MG63 (cell line): ENCODE data around the gene STK16. TPM values are rescaled to one million over a fixed set of nuclear protein-coding genes. Genes with fewer than 3 reads are reported as not detected.

Experiments used
- DNase-seq: peaks from one replicate; pipeline ENCODE4 v3.0.0-alpha.2; 2020
- H3K27me3 ChIP-seq: fragments of 250-450 bp; sonication (Bioruptor Pico); 2 replicates; pipeline ENCODE4 v1.5.1; 2020; ENCODE audit warnings: mild to moderate bottlenecking, moderate library complexity
- H3K36me3 ChIP-seq: fragments of 250-450 bp; sonication (Bioruptor Pico); 2 replicates; pipeline ENCODE4 v1.5.1; 2020; ENCODE audit warnings: mild to moderate bottlenecking, moderate library complexity
- H3K4me3 ChIP-seq: fragments of 250-450 bp; sonication (Bioruptor Pico); 2 replicates; pipeline ENCODE4 v1.5.1; 2020; ENCODE audit warnings: mild to moderate bottlenecking, moderate library complexity
- H3K9me3 ChIP-seq: fragments of 250-450 bp; sonication (Bioruptor Pico); 2 replicates; pipeline ENCODE4 v1.5.1; 2020; ENCODE audit warnings: mild to moderate bottlenecking, moderate library complexity
- total RNA-seq: library from RNA; depleted of rRNA; stranded (reverse); fragments of >200 nt; shearing (Covaris generic); gene quantifications from 2 replicates; pipeline ENCODE4 v1.2.3, GENCODE V29; 2014; ENCODE audit warnings: low replicate concordance; rRNA removed

STK16 gene
- total RNA-seq, 1 experiment from 2014 or later: 26.0 TPM

DNA sequence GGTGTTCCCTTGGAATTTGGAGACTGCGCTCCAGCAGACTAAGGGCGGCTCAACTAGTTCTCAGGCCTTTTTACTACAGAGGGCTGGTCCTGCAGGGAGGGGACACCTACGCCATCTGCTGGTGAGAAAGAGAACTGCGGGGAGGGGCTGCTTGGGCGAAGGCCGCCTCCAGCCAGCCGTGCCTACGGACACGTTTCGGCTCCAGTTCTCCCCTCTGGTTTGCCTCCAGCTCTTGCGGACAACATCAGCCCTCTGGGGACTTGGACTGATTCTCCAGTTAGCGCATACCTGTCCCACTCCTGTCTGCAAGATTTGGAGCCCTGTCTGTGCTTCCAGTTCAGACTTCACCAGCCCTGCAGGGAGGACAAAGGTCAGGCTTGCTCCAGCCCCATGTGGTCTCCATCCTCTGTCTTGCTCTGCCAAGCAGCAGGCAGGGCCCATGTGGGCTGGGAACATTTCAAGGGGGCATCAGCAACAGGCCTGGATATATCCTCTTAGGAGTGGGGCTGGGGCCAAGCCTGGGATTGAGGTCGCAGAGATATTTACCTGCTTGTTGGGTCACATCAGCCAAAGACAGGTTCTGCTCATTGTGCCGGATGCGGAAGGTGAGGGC is 53.6 kb downstream of the STK16 start:
- H3K36me3 ChIP-seq: no peaks in the 10 kb centered on the region
- no peak overlapping the region for H3K4me3 ChIP-seq
- peaks cover 3% of the 10 kb centered on the region; the same call in 1 of the 2 replicates for H3K27me3 ChIP-seq
- peak; percentile 75 for DNase-seq
- H3K9me3 ChIP-seq: no peaks in the 10 kb centered on the region

DNA sequence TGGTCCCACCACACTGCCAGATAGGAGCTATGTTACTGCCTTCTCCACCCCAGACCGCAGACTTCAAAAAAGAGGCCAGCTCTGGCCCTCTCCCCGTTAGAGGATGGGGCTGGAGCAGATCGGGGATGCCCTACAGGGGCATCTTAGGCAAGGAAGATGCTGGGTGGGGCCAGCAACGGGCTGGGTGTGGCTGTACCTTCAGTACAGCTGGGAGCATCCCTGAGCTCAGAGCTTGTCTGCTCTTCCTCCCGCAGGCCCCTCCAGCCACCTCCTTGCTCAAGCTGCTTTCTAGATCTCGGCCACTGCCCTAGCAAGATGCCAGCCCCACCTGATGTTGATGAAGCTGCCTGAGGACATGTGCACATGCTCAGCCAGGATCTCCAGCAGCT is 54.1 kb downstream of the STK16 start:
- DNase-seq: no peak
- no peaks in the 10 kb centered on the region for H3K9me3 ChIP-seq
- H3K4me3 ChIP-seq: no peak overlapping the region
- peaks cover 3% of the 10 kb centered on the region; the same call in 1 of the 2 replicates for H3K27me3 ChIP-seq
- no peaks in the 10 kb centered on the region for H3K36me3 ChIP-seq

Other genes starting within 250 kb of the STK16 start
- 0.03 TPM in 1 of 2 replicates, not detected in the other for gene CFAP65, start 204.0 kb upstream of the STK16 start, total RNA-seq
- 0.16 TPM in 1 of 2 replicates, not detected in the other for gene IHH, start 184.6 kb upstream of the STK16 start, total RNA-seq
- gene NHEJ1, start 84.7 kb upstream of the STK16 start, total RNA-seq: 20.9 and 22.6 TPM in 2 replicates
- not detected in 2 replicates for gene SLC23A3, start 75.5 kb upstream of the STK16 start, total RNA-seq
- gene CNPPD1, start 68.6 kb upstream of the STK16 start, total RNA-seq: 35.2 and 40.6 TPM in 2 replicates
- gene RETREG2, start 67.2 kb upstream of the STK16 start, total RNA-seq: 52.2 and 85.4 TPM in 2 replicates
- gene ZFAND2B, start 38.7 kb upstream of the STK16 start, total RNA-seq: 43.3 and 72.7 TPM in 2 replicates
- gene ABCB6, start 26.5 kb upstream of the STK16 start, total RNA-seq: 15.5 and 31.7 TPM in 2 replicates
- gene ATG9A, start 15.8 kb upstream of the STK16 start, total RNA-seq: 74.5 and 90.6 TPM in 2 replicates
- gene ANKZF1, start 15.7 kb upstream of the STK16 start, total RNA-seq: 21.3 and 23.4 TPM in 2 replicates
- 2.3 and 13.0 TPM in 2 replicates for gene GLB1L, start within 50 bp of the STK16 start, total RNA-seq
- gene TUBA4B, start 7.8 kb downstream of the STK16 start, total RNA-seq: not detected in 2 replicates
- 3.1 and 7.7 TPM in 2 replicates for gene TUBA4A, start 8.4 kb downstream of the STK16 start, total RNA-seq
- 55.0 and 56.4 TPM in 2 replicates for gene DNAJB2, start 33.9 kb downstream of the STK16 start, total RNA-seq
- not detected in 2 replicates for gene PTPRN, start 63.9 kb downstream of the STK16 start, total RNA-seq
- not detected in 2 replicates for gene RESP18, start 87.3 kb downstream of the STK16 start, total RNA-seq
- gene DNPEP, start 142.4 kb downstream of the STK16 start, total RNA-seq: 56.4 and 73.1 TPM in 2 replicates
- 3.8 and 22.6 TPM in 2 replicates for gene DES, start 172.9 kb downstream of the STK16 start, total RNA-seq
- gene SPEG, start 189.4 kb downstream of the STK16 start, total RNA-seq: 11.6 and 12.6 TPM in 2 replicates